Hepatocyte (in vitro differentiated cells): ENCODE results near the gene TESK2. TPM values are rescaled to one million over a fixed set of nuclear protein-coding genes. Genes with fewer than 3 reads are reported as not detected.

ENCODE experiments used
- DNase-seq: peaks from one replicate; pipeline ENCODE4 v3.0.0-alpha.2; 2016; ENCODE audit warnings: low spot score
- H2AFZ ChIP-seq: fragments of 200-600 bp; sonication (generic); 2 replicates; pipeline ENCODE4 v1.6.0; 2016; ENCODE audit warnings: antibody characterized with exemption, mild to moderate bottlenecking
- H3K27ac ChIP-seq: fragments of 200-600 bp; sonication (generic); 2 replicates; pipeline ENCODE4 v1.5.1; 2016; ENCODE audit warnings: mild to moderate bottlenecking
- H3K27me3 ChIP-seq: fragments of 200-600 bp; sonication (generic); 2 replicates; pipeline ENCODE4 v1.6.1; 2016
- H3K36me3 ChIP-seq: fragments of 200-600 bp; sonication (generic); replicated peaks from 2 replicates; pipeline ENCODE4 v1.5.1; 2016; ENCODE audit warnings: low read depth; ENCODE audit not compliant: insufficient read depth
- H3K4me1 ChIP-seq: fragments of 200-600 bp; sonication (generic); 2 replicates; pipeline ENCODE4 v1.5.1; 2016; ENCODE audit warnings: mild to moderate bottlenecking, moderate library complexity; ENCODE audit not compliant: insufficient read depth
- H3K4me2 ChIP-seq: fragments of 200-600 bp; sonication (generic); 2 replicates; pipeline ENCODE4 v1.6.0; 2016
- H3K4me3 ChIP-seq: fragments of 200-600 bp; sonication (generic); 2 replicates; pipeline ENCODE4 v1.5.1; 2016; ENCODE audit warnings: mild to moderate bottlenecking
- H3K79me2 ChIP-seq: fragments of 200-600 bp; sonication (generic); 2 replicates; pipeline ENCODE4 v1.6.0; 2017; ENCODE audit warnings: mild to moderate bottlenecking
- H3K9me2 ChIP-seq: fragments of 200-600 bp; sonication (generic); replicated peaks from 2 replicates; pipeline ENCODE4 v1.6.0; 2017; ENCODE audit warnings: mild to moderate bottlenecking; ENCODE audit not compliant: insufficient read depth
- H3K9me3 ChIP-seq: fragments of 200-600 bp; sonication (generic); 2 replicates; pipeline ENCODE4 v1.5.1; 2016; ENCODE audit warnings: low read depth, mild to moderate bottlenecking
- H4K20me1 ChIP-seq: fragments of 200-600 bp; sonication (generic); 2 replicates; pipeline ENCODE4 v1.6.0; 2016; ENCODE audit warnings: mild to moderate bottlenecking; ENCODE audit not compliant: insufficient read depth, poor library complexity, severe bottlenecking
- EZH2 ChIP-seq: fragments of 200-600 bp; sonication (generic); IDR thresholded peaks from 2 replicates; pipeline ENCODE4 v1.6.1; 2016; ENCODE audit warnings: antibody characterized with exemption, mild to moderate bottlenecking, borderline replicate concordance
- EZH2phosphoT487 ChIP-seq: fragments of 200-600 bp; sonication (generic); IDR thresholded peaks from one replicate; pipeline ENCODE4 v1.6.1; 2018; ENCODE audit warnings: antibody characterized with exemption, mild to moderate bottlenecking, low read depth, moderate library complexity; ENCODE audit not compliant: unreplicated experiment, severe bottlenecking
- WGBS: methylation state at CpG from one replicate; pipeline ENCODE4 v1.1.6; 2016; ENCODE audit warnings: low lambda C conversion rate; ENCODE audit errors: missing lambda C conversion rate; 5-methylcytosine and 5-hydroxymethylcytosine counted together
- polyA plus RNA-seq: library from polyadenylated mRNA; unstranded; fragments of >200 nt; fragmentation: Nextera tagmentation; extraction: Ambion mirVana; gene quantifications from 2 replicates; pipeline ENCODE4 v1.2.1, GENCODE V29; 2016
- total RNA-seq: library from RNA; depleted of rRNA; stranded (reverse); fragments of >200 nt; gene quantifications from 2 replicates; pipeline ENCODE4 v1.2.3, GENCODE V29; 2014
- TF ChIP-seq, protein P1 (sequence below): fragments of 200-600 bp; sonication (generic); IDR thresholded peaks from 2 replicates; pipeline ENCODE4 v1.5.1; 2016; ENCODE audit warnings: antibody characterized with exemption, mild to moderate bottlenecking; ENCODE audit not compliant: poor library complexity

TESK2 gene
- total and polyA plus RNA-seq, 2 experiments from 2014 or later = 6.2 to 8.6 TPM

DNA sequence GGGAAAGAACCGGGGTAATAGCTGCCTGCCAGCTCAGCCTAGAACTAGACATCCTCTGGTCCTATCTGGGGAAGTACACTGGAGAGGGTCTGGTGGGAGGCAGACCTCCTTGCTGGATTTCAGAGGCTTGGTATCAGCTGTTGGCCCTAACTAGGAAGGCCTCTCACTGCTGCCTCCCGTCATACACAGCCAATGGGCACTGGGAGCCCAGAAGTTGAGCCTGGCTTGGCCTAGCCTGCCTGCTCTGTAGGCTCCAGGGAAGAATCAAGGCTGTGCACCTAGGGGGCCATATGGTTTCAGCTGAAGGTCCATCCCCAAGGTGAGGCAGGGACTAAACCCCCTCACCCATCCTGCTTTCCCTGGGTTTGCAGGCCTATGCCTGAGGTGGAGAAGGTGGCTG lies 146.5 kb downstream of the TESK2 start:
- Histone ChIP-seq H3K9me2 (no peaks in the 10 kb centered on the region), H3K4me1 (peaks cover 20% of the 10 kb centered on the region), H3K4me2 (no peak overlapping the region), H3K27me3 (no peaks in the 10 kb centered on the region), H3K27ac (no peak overlapping the region), H4K20me1 (no peaks in the 10 kb centered on the region), H3K36me3 (no peaks in the 10 kb centered on the region), H2AFZ (no peak overlapping the region), H3K4me3 (no peak overlapping the region), H3K9me3 (no peaks in the 10 kb centered on the region), H3K79me2 (peaks cover 27% of the 10 kb centered on the region)
- DNase-seq = no peak
- WGBS = 100% methylated on average over 2 of the region's 2 CpGs
- TF ChIP-seq, protein P1, sequence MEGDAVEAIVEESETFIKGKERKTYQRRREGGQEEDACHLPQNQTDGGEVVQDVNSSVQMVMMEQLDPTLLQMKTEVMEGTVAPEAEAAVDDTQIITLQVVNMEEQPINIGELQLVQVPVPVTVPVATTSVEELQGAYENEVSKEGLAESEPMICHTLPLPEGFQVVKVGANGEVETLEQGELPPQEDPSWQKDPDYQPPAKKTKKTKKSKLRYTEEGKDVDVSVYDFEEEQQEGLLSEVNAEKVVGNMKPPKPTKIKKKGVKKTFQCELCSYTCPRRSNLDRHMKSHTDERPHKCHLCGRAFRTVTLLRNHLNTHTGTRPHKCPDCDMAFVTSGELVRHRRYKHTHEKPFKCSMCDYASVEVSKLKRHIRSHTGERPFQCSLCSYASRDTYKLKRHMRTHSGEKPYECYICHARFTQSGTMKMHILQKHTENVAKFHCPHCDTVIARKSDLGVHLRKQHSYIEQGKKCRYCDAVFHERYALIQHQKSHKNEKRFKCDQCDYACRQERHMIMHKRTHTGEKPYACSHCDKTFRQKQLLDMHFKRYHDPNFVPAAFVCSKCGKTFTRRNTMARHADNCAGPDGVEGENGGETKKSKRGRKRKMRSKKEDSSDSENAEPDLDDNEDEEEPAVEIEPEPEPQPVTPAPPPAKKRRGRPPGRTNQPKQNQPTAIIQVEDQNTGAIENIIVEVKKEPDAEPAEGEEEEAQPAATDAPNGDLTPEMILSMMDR = no peak
- TF ChIP-seq EZH2 (no peak), EZH2phosphoT487 (no peak)

DNA sequence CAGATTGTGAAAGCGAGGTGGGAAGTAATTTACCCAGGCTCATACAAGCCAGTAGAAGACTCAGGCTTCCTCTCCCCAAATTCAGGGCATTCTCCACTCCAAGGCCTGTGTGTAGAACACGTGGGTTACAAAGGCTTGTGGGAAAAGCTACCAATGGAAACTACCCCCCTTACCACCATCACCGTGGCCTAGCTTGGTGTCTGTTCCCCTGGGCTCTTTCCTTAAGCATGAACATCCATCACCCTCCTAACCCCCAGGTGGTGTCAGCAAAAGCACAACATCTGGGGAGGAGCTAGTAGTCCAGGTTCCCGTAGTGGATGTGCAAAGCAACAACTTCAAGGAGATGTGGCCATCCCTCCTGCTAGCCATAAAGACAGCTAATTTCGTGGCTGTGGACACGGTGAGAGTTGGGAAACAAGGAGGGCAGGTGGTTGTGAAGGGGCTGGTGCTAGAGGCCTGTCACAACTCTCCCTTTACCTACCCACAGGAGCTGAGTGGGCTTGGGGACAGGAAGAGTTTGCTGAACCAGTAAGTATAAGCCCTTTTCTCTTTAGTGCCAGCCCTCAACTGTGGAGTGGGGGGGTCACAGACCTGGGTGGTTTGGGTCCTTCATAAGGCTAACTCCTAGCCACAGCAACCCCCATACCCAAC lies 150.0 kb downstream of the TESK2 start:
- Histone ChIP-seq H3K4me3 (peak overlapping the region; percentile 63), H3K4me1 (peaks cover 25% of the 10 kb centered on the region), H2AFZ (no peak overlapping the region), H4K20me1 (no peaks in the 10 kb centered on the region), H3K36me3 (no peaks in the 10 kb centered on the region), H3K27me3 (no peaks in the 10 kb centered on the region), H3K4me2 (peak overlapping the region; percentile 89), H3K27ac (peak overlapping the region; percentile 97), H3K9me3 (no peaks in the 10 kb centered on the region), H3K79me2 (peaks cover 40% of the 10 kb centered on the region), H3K9me2 (no peaks in the 10 kb centered on the region)
- DNase-seq = peak; percentile 25
- TF ChIP-seq EZH2 (no peak), EZH2phosphoT487 (no peak)
- TF ChIP-seq, protein P1 = no peak
- 43% methylated on average over 6 of the region's 6 CpGs for WGBS

DNA sequence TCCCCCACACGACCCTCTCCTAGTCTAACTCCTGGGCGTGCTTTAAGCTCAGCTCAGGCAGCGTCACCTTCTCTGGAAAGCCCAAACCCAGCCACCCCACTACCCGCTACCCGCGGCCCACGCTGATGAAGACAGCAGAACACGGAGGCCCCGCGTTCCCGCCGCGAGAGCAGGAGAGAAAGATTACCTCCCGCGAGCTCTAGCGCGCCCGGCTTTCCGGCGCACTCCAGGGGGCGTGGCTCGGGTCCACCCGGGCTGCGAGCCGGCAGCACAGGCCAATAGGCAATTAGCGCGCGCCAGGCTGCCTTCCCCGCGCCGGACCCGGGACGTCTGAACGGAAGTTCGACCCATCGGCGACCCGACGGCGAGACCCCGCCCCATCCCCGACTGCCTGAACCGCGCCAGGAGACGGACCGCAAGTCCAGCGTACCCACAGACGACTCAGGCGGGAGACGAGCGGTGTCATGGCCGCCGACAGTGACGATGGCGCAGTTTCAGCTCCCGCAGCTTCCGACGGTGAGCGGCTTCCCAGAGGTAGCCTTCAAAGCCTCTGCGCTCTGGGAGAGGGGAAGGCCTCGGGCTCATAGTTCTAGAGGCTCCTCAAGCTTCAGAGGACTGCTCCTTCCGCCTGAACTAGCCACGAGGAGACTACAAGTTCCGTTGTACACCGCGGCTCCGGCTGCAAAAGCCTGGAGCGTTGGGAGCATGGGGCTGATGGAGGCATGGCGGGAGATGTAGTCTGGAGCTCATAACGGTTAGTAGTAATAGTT lies 151.0 kb downstream of the TESK2 start, which contains the start of the genes MUTYH and TOE1:
TSS of gene MUTYH (minus strand) at position 652 of the 770 bp plus-strand sequence. CDS start 5,935 bp downstream, outside the sequence.
TSS of gene TOE1 (plus strand) at position 382 of the 770 bp plus-strand sequence. CDS start at position 465, 83 bp downstream.
- Histone ChIP-seq H3K27ac (peak within 1 kb of the TSS; percentile 97), H3K4me3 (peak within 1 kb of the TSS; percentile 63), H4K20me1 (no peaks in the 10 kb centered on the region), H3K4me2 (peak within 1 kb of the TSS; percentile 89), H3K4me1 (peaks cover 32% of the 10 kb centered on the region), H3K9me3 (no peaks in the 10 kb centered on the region), H3K9me2 (no peaks in the 10 kb centered on the region), H3K27me3 (no peaks in the 10 kb centered on the region), H3K79me2 (peaks cover 41% of the 10 kb centered on the region), H2AFZ (peak within 1 kb of the TSS; percentile 79), H3K36me3 (no peaks in the 10 kb centered on the region)
- 1% methylated on average over 70 of the region's 70 CpGs for WGBS
- TF ChIP-seq, protein P1 = no peak
- peak; percentile 96 for DNase-seq
